K562 (cell line): Measurements from ENCODE around the gene AGFG2. TPM values are rescaled to one million over a fixed set of nuclear protein-coding genes. Genes with fewer than 3 reads are reported as not detected.

ENCODE experiments used
- BCOR ChIP-seq: fragments of 450-650 bp; IDR thresholded peaks from 2 replicates; pipeline ENCODE4 v1.6.1; 2016
- CBFA2T3 ChIP-seq: fragments of 450-650 bp; IDR thresholded peaks from 2 replicates; pipeline ENCODE4 v1.6.1; 2017
- CHAMP1 ChIP-seq: fragments of 450-650 bp; IDR thresholded peaks from 2 replicates; pipeline ENCODE4 v1.6.1; 2016; ENCODE audit warnings: mild to moderate bottlenecking
- EWSR1 ChIP-seq: fragments of 450-650 bp; IDR thresholded peaks from 2 replicates; pipeline ENCODE4 v1.6.1; 2018; ENCODE audit warnings: borderline replicate concordance, mild to moderate bottlenecking, low read depth, moderate library complexity; ENCODE audit not compliant: partially characterized antibody
- KLF16 ChIP-seq: IDR thresholded peaks from 2 replicates; pipeline ENCODE4 v1.6.1; 2016; ENCODE audit warnings: antibody characterized with exemption
- MXI1 ChIP-seq: IDR thresholded peaks from 2 replicates; pipeline ENCODE4 v1.6.1; 2011; ENCODE audit warnings: low read depth, mild to moderate bottlenecking, improper control_type of control experiment, low read length
- NCOR1 ChIP-seq: fragments of 450-650 bp; IDR thresholded peaks from 2 replicates; pipeline ENCODE4 v1.6.1; 2016; ENCODE audit warnings: mild to moderate bottlenecking, moderate library complexity
- NFE2L1 ChIP-seq: fragments of 450-650 bp; IDR thresholded peaks from 2 replicates; pipeline ENCODE4 v1.6.1; 2016; ENCODE audit warnings: missing genetic modification characterization, low read depth, mild to moderate bottlenecking, missing compliant biosample characterization, moderate library complexity, borderline replicate concordance
- PTTG1 ChIP-seq: fragments of 450-650 bp; IDR thresholded peaks from 2 replicates; pipeline ENCODE4 v1.6.1; 2016; ENCODE audit warnings: low read depth, mild to moderate bottlenecking, missing genetic modification characterization, missing compliant biosample characterization
- U2AF1 ChIP-seq: fragments of 200-400 bp; formaldehyde crosslinking; optimal IDR thresholded peaks from 2 replicates; pipeline ENCODE3; 2017; ENCODE audit warnings: mild to moderate bottlenecking, low read depth, low read length, moderate library complexity
- ZFX ChIP-seq: sonication (generic); formaldehyde crosslinking; IDR thresholded peaks from 2 replicates; pipeline ENCODE4 v1.8.0; 2022; ENCODE audit warnings: mild to moderate bottlenecking, missing genetic modification reagents, moderate library complexity
- ZNF408 ChIP-seq: fragments of 250-450 bp; sonication (Bioruptor Pico); IDR thresholded peaks from 2 replicates; pipeline ENCODE4 v1.4.0; 2020; ENCODE audit warnings: low read depth, mild to moderate bottlenecking, moderate library complexity
- ZNF79 ChIP-seq: fragments of 250-450 bp; sonication (Bioruptor Pico); IDR thresholded peaks from 2 replicates; pipeline ENCODE4 v1.4.0; 2020; ENCODE audit warnings: low read depth, mild to moderate bottlenecking, moderate library complexity
- polyA plus RNA-seq, 8 experiments: library from polyadenylated mRNA; depleted of rRNA in 4 of 8; stranded (reverse) in 5 of 8; unstranded in 3 of 8; fragments of >200 nt; fragmentation: Nextera tagmentation in 2 of 8; fragmentation: Illumina TruSeq in 1 of 8; extraction: Ambion mirVana in 2 of 8; extraction: Trizol in 1 of 8; gene quantifications; 2 replicates each; pipeline versions ENCODE4 v1.2.1 to v1.2.3, GENCODE V29; 2011 to 2014; ENCODE audit warnings: inconsistent platforms in 1 of 8, missing spikeins in 1 of 8
- total RNA-seq, 7 experiments: library from RNA; depleted of rRNA in 6 of 7; stranded (reverse); fragments of >200 nt in 6 of 7; fragmentation: Illumina TruSeq in 2 of 7; extraction: Trizol in 2 of 7; gene quantifications; 2 replicates each; pipeline versions ENCODE4 v1.2.1 to v1.2.3, GENCODE V29; 2011 to 2021; ENCODE audit warnings: low replicate concordance in 1 of 7
- TF ChIP-seq, protein P1 (sequence below), 2 experiments: fragments of 450-650 bp; conservative IDR thresholded peaks; 2 replicates each; pipeline ENCODE4 v1.6.1; 2017; ENCODE audit warnings: mild to moderate bottlenecking in 2 of 2, moderate library complexity in 2 of 2
- TF ChIP-seq, protein P2 (sequence below): fragments of 450-650 bp; IDR thresholded peaks from 2 replicates; pipeline ENCODE4 v1.7.1; 2018; ENCODE audit warnings: mild to moderate bottlenecking, low read depth; ENCODE audit not compliant: partially characterized antibody
- TF ChIP-seq, protein P3 (sequence below): sonication (generic); formaldehyde crosslinking; IDR thresholded peaks from 2 replicates; pipeline ENCODE4 v1.8.1; 2023; ENCODE audit warnings: mild to moderate bottlenecking, missing genetic modification reagents
- TF ChIP-seq, protein P4 (sequence below): IDR thresholded peaks from 2 replicates; pipeline ENCODE4 v1.6.1; 2016; ENCODE audit warnings: missing genetic modification characterization, missing compliant biosample characterization

Gene AGFG2
- total and polyA plus RNA-seq, 9 of the 15 experiments (the other 6 are each of a cell fraction or from before 2014, with no cell fraction given): 0.31 to 23.1 (median 6.5) TPM

DNA sequence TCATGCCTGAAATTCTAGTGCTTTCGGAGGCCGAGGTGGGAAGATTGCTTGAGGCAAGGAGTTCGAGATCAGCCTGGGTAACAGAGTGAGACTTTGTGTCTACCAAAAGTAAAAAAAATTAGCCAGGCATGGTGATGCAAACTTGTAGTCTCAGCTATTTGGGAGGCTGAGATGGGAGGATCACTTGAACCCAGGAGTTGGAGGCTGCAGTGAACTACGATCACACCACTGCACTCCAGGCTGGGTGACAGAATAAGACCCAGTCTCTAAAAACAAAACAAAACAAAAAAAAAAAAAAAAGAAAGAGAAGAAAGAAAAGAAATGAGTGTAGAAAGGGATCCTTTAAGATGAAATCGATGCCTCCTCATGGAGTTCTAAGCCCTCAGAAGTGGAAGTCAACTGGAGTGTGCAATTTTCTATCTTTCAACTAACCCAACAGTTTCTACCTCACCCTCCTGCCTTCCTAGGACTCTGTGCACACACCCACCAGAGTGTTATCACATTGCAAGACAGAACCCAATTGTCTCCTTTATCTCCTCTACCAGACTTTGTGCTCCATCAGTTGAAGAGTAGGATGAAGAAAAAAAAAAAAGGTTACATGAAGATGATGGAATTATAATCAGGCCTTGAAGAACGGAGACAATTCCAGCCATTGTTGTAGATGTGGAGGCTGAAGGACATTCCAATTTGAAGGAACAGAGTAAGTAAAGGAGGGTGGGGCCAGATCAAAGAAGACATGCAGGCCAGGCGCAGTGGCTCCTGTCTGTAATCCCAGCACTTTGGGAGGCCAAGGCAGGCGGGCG is 28.4 kb upstream of the AGFG2 start (continued):
- TF ChIP-seq CHAMP1 (peak; percentile 91; the same call in 1 of the 2 replicates), MXI1 (peak; percentile 17; the same call in 1 of the 2 replicates), CBFA2T3 (peak; percentile 98), NCOR1 (peak; percentile 94), KLF16 (peak; percentile 93), NFE2L1 (tag) (no peak), ZFX (CRISPR knock-in tag) (no peak), U2AF1 (peak; percentile 44), EWSR1 (no peak), ZNF408 (no peak), PTTG1 (tag) (no peak), ZNF79 (CRISPR knock-in tag) (no peak), BCOR (peak; percentile 95)
- TF ChIP-seq, protein P1, sequence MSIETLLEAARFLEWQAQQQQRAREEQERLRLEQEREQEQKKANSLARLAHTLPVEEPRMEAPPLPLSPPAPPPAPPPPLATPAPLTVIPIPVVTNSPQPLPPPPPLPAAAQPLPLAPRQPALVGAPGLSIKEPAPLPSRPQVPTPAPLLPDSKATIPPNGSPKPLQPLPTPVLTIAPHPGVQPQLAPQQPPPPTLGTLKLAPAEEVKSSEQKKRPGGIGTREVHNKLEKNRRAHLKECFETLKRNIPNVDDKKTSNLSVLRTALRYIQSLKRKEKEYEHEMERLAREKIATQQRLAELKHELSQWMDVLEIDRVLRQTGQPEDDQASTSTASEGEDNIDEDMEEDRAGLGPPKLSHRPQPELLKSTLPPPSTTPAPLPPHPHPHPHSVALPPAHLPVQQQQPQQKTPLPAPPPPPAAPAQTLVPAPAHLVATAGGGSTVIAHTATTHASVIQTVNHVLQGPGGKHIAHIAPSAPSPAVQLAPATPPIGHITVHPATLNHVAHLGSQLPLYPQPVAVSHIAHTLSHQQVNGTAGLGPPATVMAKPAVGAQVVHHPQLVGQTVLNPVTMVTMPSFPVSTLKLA (conservative IDR thresholded peaks at IDR 0.05): peak; percentile 28 to 78; a peak in 3 of 4 replicates
- TF ChIP-seq, protein P2, sequence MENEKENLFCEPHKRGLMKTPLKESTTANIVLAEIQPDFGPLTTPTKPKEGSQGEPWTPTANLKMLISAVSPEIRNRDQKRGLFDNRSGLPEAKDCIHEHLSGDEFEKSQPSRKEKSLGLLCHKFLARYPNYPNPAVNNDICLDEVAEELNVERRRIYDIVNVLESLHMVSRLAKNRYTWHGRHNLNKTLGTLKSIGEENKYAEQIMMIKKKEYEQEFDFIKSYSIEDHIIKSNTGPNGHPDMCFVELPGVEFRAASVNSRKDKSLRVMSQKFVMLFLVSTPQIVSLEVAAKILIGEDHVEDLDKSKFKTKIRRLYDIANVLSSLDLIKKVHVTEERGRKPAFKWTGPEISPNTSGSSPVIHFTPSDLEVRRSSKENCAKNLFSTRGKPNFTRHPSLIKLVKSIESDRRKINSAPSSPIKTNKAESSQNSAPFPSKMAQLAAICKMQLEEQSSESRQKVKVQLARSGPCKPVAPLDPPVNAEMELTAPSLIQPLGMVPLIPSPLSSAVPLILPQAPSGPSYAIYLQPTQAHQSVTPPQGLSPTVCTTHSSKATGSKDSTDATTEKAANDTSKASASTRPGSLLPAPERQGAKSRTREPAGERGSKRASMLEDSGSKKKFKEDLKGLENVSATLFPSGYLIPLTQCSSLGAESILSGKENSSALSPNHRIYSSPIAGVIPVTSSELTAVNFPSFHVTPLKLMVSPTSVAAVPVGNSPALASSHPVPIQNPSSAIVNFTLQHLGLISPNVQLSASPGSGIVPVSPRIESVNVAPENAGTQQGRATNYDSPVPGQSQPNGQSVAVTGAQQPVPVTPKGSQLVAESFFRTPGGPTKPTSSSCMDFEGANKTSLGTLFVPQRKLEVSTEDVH: peak; percentile 45
- TF ChIP-seq, protein P3, sequence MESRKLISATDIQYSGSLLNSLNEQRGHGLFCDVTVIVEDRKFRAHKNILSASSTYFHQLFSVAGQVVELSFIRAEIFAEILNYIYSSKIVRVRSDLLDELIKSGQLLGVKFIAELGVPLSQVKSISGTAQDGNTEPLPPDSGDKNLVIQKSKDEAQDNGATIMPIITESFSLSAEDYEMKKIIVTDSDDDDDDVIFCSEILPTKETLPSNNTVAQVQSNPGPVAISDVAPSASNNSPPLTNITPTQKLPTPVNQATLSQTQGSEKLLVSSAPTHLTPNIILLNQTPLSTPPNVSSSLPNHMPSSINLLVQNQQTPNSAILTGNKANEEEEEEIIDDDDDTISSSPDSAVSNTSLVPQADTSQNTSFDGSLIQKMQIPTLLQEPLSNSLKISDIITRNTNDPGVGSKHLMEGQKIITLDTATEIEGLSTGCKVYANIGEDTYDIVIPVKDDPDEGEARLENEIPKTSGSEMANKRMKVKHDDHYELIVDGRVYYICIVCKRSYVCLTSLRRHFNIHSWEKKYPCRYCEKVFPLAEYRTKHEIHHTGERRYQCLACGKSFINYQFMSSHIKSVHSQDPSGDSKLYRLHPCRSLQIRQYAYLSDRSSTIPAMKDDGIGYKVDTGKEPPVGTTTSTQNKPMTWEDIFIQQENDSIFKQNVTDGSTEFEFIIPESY (CRISPR knock-in tag): no peak
- TF ChIP-seq, protein P4, sequence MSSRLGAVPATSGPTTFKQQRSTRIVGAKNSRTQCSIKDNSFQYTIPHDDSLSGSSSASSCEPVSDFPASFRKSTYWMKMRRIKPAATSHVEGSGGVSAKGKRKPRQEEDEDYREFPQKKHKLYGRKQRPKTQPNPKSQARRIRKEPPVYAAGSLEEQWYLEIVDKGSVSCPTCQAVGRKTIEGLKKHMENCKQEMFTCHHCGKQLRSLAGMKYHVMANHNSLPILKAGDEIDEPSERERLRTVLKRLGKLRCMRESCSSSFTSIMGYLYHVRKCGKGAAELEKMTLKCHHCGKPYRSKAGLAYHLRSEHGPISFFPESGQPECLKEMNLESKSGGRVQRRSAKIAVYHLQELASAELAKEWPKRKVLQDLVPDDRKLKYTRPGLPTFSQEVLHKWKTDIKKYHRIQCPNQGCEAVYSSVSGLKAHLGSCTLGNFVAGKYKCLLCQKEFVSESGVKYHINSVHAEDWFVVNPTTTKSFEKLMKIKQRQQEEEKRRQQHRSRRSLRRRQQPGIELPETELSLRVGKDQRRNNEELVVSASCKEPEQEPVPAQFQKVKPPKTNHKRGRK: no peak; the same call in 1 of the 2 replicates
